Left kidney (tissue), 2 donors: Measurements from ENCODE around the gene WDR70. TPM values are rescaled to one million over a fixed set of nuclear protein-coding genes. Genes with fewer than 3 reads are reported as not detected.
"Not testable (repeated sequence)": the region's sequence is repeated elsewhere in the genome, so short reads cannot be mapped to it uniquely, and the experiment has no call there.

Experiments used
- DNase-seq: peaks from one replicate; pipeline ENCODE4 v3.0.0-alpha.2; 2013
- polyA plus RNA-seq: library from polyadenylated mRNA; unstranded; fragments of 120-200 nt; gene quantifications from one replicate; pipeline ENCODE4 v1.2.1, GENCODE V29; 2013; ENCODE audit not compliant: insufficient read length

The WDR70 gene
- polyA plus RNA-seq, 1 donor, result 56.7 TPM

GRCh38 chr5:37637165-37637845 is 258.2 kb downstream of the WDR70 start:
- no peak for DNase-seq

GRCh38 chr5:37638897-37639296 is 259.8 kb downstream of the WDR70 start:
- no peak for DNase-seq

GRCh38 chr5:37640088-37640487 is 261.0 kb downstream of the WDR70 start:
- no peak for DNase-seq

- no peak for DNase-seq
These were observed 262.8 kb downstream of the WDR70 start for GRCh38 chr5:37641933-37642332.

GRCh38 chr5:37645707-37646106 is 266.6 kb downstream of the WDR70 start:
- DNase-seq, result no peak

GRCh38 chr5:37654566-37654965 is 275.4 kb downstream of the WDR70 start:
- DNase-seq, result not testable (repeated sequence)

- DNase-seq, result no peak
These were observed 277.9 kb downstream of the WDR70 start for GRCh38 chr5:37657046-37657445.

GRCh38 chr5:37658440-37658839 is 279.3 kb downstream of the WDR70 start:
- DNase-seq, result no peak

- DNase-seq, result no peak
These were observed 281.2 kb downstream of the WDR70 start for GRCh38 chr5:37660319-37660718.

GRCh38 chr5:37661227-37661920 is 282.3 kb downstream of the WDR70 start:
- DNase-seq, result no peak

- DNase-seq, result no peak
These were observed 282.8 kb downstream of the WDR70 start for GRCh38 chr5:37661951-37662350.

GRCh38 chr5:37662362-37662761 is 283.2 kb downstream of the WDR70 start:
- DNase-seq, result no peak

- no peak for DNase-seq
These were observed 283.8 kb downstream of the WDR70 start for GRCh38 chr5:37662789-37663485.

- DNase-seq, result no peak
These were observed 284.4 kb downstream of the WDR70 start for GRCh38 chr5:37663538-37663937.

GRCh38 chr5:37664551-37664950 is 285.4 kb downstream of the WDR70 start:
- DNase-seq, result no peak

- no peak for DNase-seq
These were observed 286.2 kb downstream of the WDR70 start for GRCh38 chr5:37665272-37665671.

- peak; percentile 51 for DNase-seq
These were observed 286.8 kb downstream of the WDR70 start for GRCh38 chr5:37665889-37666288.

GRCh38 chr5:37667430-37667829 is 288.3 kb downstream of the WDR70 start:
- no peak for DNase-seq

- no peak for DNase-seq
These were observed 288.7 kb downstream of the WDR70 start for GRCh38 chr5:37667846-37668245.

GRCh38 chr5:37668524-37669047 is 289.5 kb downstream of the WDR70 start:
- no peak for DNase-seq

GRCh38 chr5:37672118-37672588 is 293.0 kb downstream of the WDR70 start:
- not testable (repeated sequence) for DNase-seq

- not testable (repeated sequence) for DNase-seq
These were observed 295.2 kb downstream of the WDR70 start for GRCh38 chr5:37674361-37674760.

GRCh38 chr5:37679326-37679725 is 300.2 kb downstream of the WDR70 start:
- not testable (repeated sequence) for DNase-seq
